Activated CD8-positive, alpha-beta memory T cell treated with anti-CD3 and anti-CD28 coated beads for 36 hours (primary cell): ENCODE data around the gene RARA. TPM values are rescaled to one million over a fixed set of nuclear protein-coding genes. Genes with fewer than 3 reads are reported as not detected.
"Not testable (repeated sequence)": the region's sequence is repeated elsewhere in the genome, so short reads cannot be mapped to it uniquely, and the experiment has no call there.

Source experiments
- CTCF ChIA-PET: fragments of 350-600 bp; sonication (Branson Sonifier 250); formaldehyde crosslinking; loops from one replicate; lab custom pipeline; 2021; ENCODE audit warnings: antibody characterized with exemption; lab: Charles Lee
- POLR2A ChIA-PET: fragments of 350-600 bp; sonication (Branson Sonifier 250); formaldehyde crosslinking; loops from one replicate; lab custom pipeline; 2021; ENCODE audit warnings: antibody characterized with exemption; lab: Charles Lee
- total RNA-seq, 2 experiments: library from RNA; stranded (reverse); gene quantifications; one replicate each; pipeline ENCODE4 v1.2.3, GENCODE V29; 2021

Gene RARA
- total RNA-seq, 2 experiments from 2014 or later = 28.6 to 29.7 TPM

- CTCF ChIA-PET = interaction anchor here (0.7 to 1.3 kb wide), 4 partner anchors 12 to 89 kb away, joined by 3 to 4 read pairs (median 4); no protein-coding TSS in a partner anchor
- POLR2A ChIA-PET = no interaction called here
Observed at GRCh38 chr17:40291281-40291664, 17.7 kb upstream of the RARA start.

- ChIA-PET POLR2A (interaction anchor here (0.6 kb wide), 1 partner anchor 93 kb away, joined by 3 read pairs; no protein-coding TSS in a partner anchor), CTCF (interaction anchor here (0.6 to 1.2 kb wide), 7 partner anchors 9 to 240 kb away, joined by 3 to 5 read pairs (median 3); no protein-coding TSS in a partner anchor)
Observed at GRCh38 chr17:40293363-40293762, 15.6 kb upstream of the RARA start.

- ChIA-PET CTCF (interaction anchor here (0.9 to 2.6 kb wide), 5 partner anchors 12 to 154 kb away, joined by 3 to 10 read pairs (median 6); no protein-coding TSS in a partner anchor), POLR2A (interaction anchor here (0.8 to 1.8 kb wide), 2 partner anchors 12 to 96 kb away, joined by 4 read pairs; no protein-coding TSS in a partner anchor)
Observed at GRCh38 chr17:40295488-40296436, 13.2 kb upstream of the RARA start.

GRCh38 chr17:40297511-40297910 lies 11.5 kb upstream of the RARA start:
- ChIA-PET CTCF (interaction anchor here (1.3 to 2.4 kb wide), 2 partner anchors 10 to 79 kb away, joined by 4 to 7 read pairs; partner anchors contain the start of gene WIPF2), POLR2A (no interaction called here)

GRCh38 chr17:40298726-40299125 lies 10.3 kb upstream of the RARA start:
- ChIA-PET POLR2A (no interaction called here), CTCF (interaction anchor here (9.6 kb wide), 1 partner anchor 55 kb away, joined by 68 read pairs; no protein-coding TSS in a partner anchor)

GRCh38 chr17:40299159-40299757 lies 9.7 kb upstream of the RARA start:
- ChIA-PET POLR2A (interaction anchor here (0.6 to 0.8 kb wide), 3 partner anchors 32 to 1061 kb away, joined by 4 to 7 read pairs (median 4); no protein-coding TSS in a partner anchor), CTCF (interaction anchor here (0.7 to 9.6 kb wide), 5 partner anchors 10 to 658 kb away, joined by 3 to 68 read pairs (median 4); partner anchors contain the start of gene RARA)

GRCh38 chr17:40301315-40301714 lies 7.7 kb upstream of the RARA start:
- POLR2A ChIA-PET = no interaction called here
- CTCF ChIA-PET = interaction anchor here (9.6 kb wide), 1 partner anchor 52 kb away, joined by 68 read pairs; no protein-coding TSS in a partner anchor

GRCh38 chr17:40303009-40303657 lies 5.8 kb upstream of the RARA start:
- CTCF ChIA-PET = interaction anchor here (0.6 to 9.6 kb wide), 19 partner anchors 9 to 257 kb away, joined by 3 to 68 read pairs (median 4); partner anchors contain the start of gene CDC6
- POLR2A ChIA-PET = interaction anchor here (0.6 kb wide), 1 partner anchor 9 kb away, joined by 5 read pairs; no protein-coding TSS in a partner anchor

- ChIA-PET CTCF (interaction anchor here (0.6 to 9.6 kb wide), 15 partner anchors 10 to 256 kb away, joined by 3 to 68 read pairs (median 3); partner anchors contain the start of gene CDC6), POLR2A (interaction anchor here (0.6 kb wide), 1 partner anchor 9 kb away, joined by 5 read pairs; no protein-coding TSS in a partner anchor)
Observed at GRCh38 chr17:40303708-40304551, 5.0 kb upstream of the RARA start.

GRCh38 chr17:40304552-40304863 lies 4.5 kb upstream of the RARA start:
- POLR2A ChIA-PET = not testable (repeated sequence)
- CTCF ChIA-PET = interaction anchor here (1.0 to 9.6 kb wide), 6 partner anchors 12 to 102 kb away, joined by 3 to 68 read pairs (median 5); partner anchors contain the start of gene CDC6

- CTCF ChIA-PET = interaction anchor here (0.6 to 9.6 kb wide), 5 partner anchors 12 to 102 kb away, joined by 3 to 68 read pairs (median 5); partner anchors contain the start of gene CDC6
- POLR2A ChIA-PET = not testable (repeated sequence)
Observed at GRCh38 chr17:40304866-40305265, 4.1 kb upstream of the RARA start.

- POLR2A ChIA-PET = interaction anchor here (0.6 to 1.6 kb wide), 3 partner anchors 11 to 294 kb away, joined by 3 to 4 read pairs (median 3); no protein-coding TSS in a partner anchor
- CTCF ChIA-PET = interaction anchor here (1.3 to 9.6 kb wide), 4 partner anchors 10 to 47 kb away, joined by 4 to 68 read pairs (median 6); no protein-coding TSS in a partner anchor
Observed at GRCh38 chr17:40306395-40306794, 2.6 kb upstream of the RARA start.

GRCh38 chr17:40307001-40307730 lies 1.8 kb upstream of the RARA start:
- ChIA-PET CTCF (interaction anchor here (1.2 to 9.6 kb wide), 7 partner anchors 10 to 111 kb away, joined by 3 to 68 read pairs (median 5); partner anchors contain the start of gene TOP2A), POLR2A (interaction anchor here (0.5 to 2.0 kb wide), 7 partner anchors 10 to 293 kb away, joined by 3 to 5 read pairs (median 4); partner anchors contain the start of gene CDC6)

- ChIA-PET CTCF (interaction anchor here (1.2 to 9.6 kb wide), 6 partner anchors 10 to 110 kb away, joined by 3 to 68 read pairs (median 4); partner anchors contain the start of gene TOP2A), POLR2A (interaction anchor here (0.5 to 2.0 kb wide), 5 partner anchors 10 to 169 kb away, joined by 3 to 5 read pairs (median 4); partner anchors contain the start of gene CDC6)
Observed at GRCh38 chr17:40307740-40308239, 1.2 kb upstream of the RARA start.

GRCh38 chr17:40309949-40310510 lies 1.1 kb downstream of the RARA start:
- ChIA-PET POLR2A (interaction anchor here (0.9 kb wide), 1 partner anchor 108 kb away, joined by 4 read pairs; the partner anchor contains the start of gene TOP2A), CTCF (interaction anchor here (0.8 to 2.3 kb wide), 7 partner anchors 10 to 103 kb away, joined by 3 to 15 read pairs (median 4); no protein-coding TSS in a partner anchor)
